AG04450 (cell line): ENCODE measurements around the gene APEH. TPM values are rescaled to one million over a fixed set of nuclear protein-coding genes. Genes with fewer than 3 reads are reported as not detected.

Experiments used
- CTCF ChIA-PET: fragments of 300-600, 350-600 bp; formaldehyde crosslinking; extraction: SDS; loops from one replicate; lab custom pipeline; 2022; ENCODE audit warnings: antibody characterized with exemption, inconsistent platforms; lab: Charles Lee
- POLR2A ChIA-PET: fragments of 350-600 bp; formaldehyde crosslinking; extraction: SDS; loops from one replicate; lab custom pipeline; 2021; ENCODE audit warnings: antibody characterized with exemption, inconsistent platforms; lab: Yijun Ruan, JAX
- DNase-seq: peaks from one replicate; pipeline ENCODE4 v3.0.0-alpha.2; 2011; ENCODE audit warnings: low read depth, low spot score
- H3K27ac ChIP-seq: one replicate; pipeline ENCODE4 v1.5.1; 2012; ENCODE audit warnings: low read depth, low read length, control low read depth
- H3K27me3 ChIP-seq: one replicate; pipeline ENCODE4 v1.6.0; 2012; ENCODE audit warnings: low read length; ENCODE audit not compliant: control insufficient read depth, insufficient read depth
- H3K4me3 ChIP-seq: 2 replicates; pipeline ENCODE4 v1.5.1; 2011; ENCODE audit warnings: mild to moderate bottlenecking, low read depth, low read length, control low read depth
- H3K9me3 ChIP-seq: 2 replicates; pipeline ENCODE4 v1.5.1; 2012; ENCODE audit warnings: low read length; ENCODE audit not compliant: control insufficient read depth, insufficient read depth
- CTCF ChIP-seq: IDR thresholded peaks from 2 replicates; pipeline ENCODE4 v1.5.1; 2011; ENCODE audit warnings: low read depth, low read length, control low read depth, inconsistent platforms
- polyA minus RNA-seq: library from RNA; depleted of rRNA, polyadenylated mRNA; stranded (reverse); fragments of >200 nt; gene quantifications from 2 replicates; pipeline ENCODE4 v1.2.3, GENCODE V29; 2011; rRNA and poly(A)+ RNA removed
- polyA plus RNA-seq: library from polyadenylated mRNA; depleted of rRNA; stranded (reverse); fragments of >200 nt; gene quantifications from 2 replicates; pipeline ENCODE4 v1.2.3, GENCODE V29; 2011; rRNA removed

The APEH gene
- 85.3 and 108 TPM in 2 replicates for polyA plus RNA-seq
- polyA minus RNA-seq: 146 and 205 TPM in 2 replicates

- Histone ChIP-seq H3K27me3 (no peaks in the 10 kb centered on the region), H3K27ac (peak within 1 kb of the TSS; percentile 97), H3K9me3 (peaks cover 12% of the 10 kb centered on the region), H3K4me3 (peak within 1 kb of the TSS; percentile 81)
- DNase-seq: peak; percentile 93
- ChIA-PET POLR2A (interaction anchor here (1.9 kb wide), 1 partner anchor 134 kb away, joined by 11 read pairs; no protein-coding TSS in a partner anchor), CTCF (interaction anchor here (1.4 to 3.3 kb wide), 2 partner anchors 135 to 140 kb away, joined by 5 to 208 read pairs; no protein-coding TSS in a partner anchor)
- TF ChIP-seq CTCF: no peak
These were observed at the start of gene APEH for GRCh38 chr3:49673715-49674496. Gene APEH, plus strand, starts transcription at chr3:49674351. Its CDS starts 51 bp downstream, at chr3:49674402.

- ChIA-PET CTCF (no interaction called here), POLR2A (no interaction called here)
- Histone ChIP-seq H3K9me3 (no peaks in the 10 kb centered on the region), H3K27me3 (peaks cover 35% of the 10 kb centered on the region), H3K27ac (no peak overlapping the region), H3K4me3 (no peak overlapping the region)
- no peak for TF ChIP-seq CTCF
- no peak for DNase-seq
These were observed 49.1 kb upstream of the APEH start for GRCh38 chr3:49625071-49625470.

- POLR2A ChIA-PET: no interaction called here
- no peak for DNase-seq
- peaks cover 35% of the 10 kb centered on the region for H3K27me3 ChIP-seq
- CTCF ChIA-PET: interaction anchor here (0.6 kb wide), 1 partner anchor 176 kb away, joined by 4 read pairs; no protein-coding TSS in a partner anchor
- no peak overlapping the region for H3K27ac ChIP-seq
- no peak overlapping the region for H3K4me3 ChIP-seq
- no peaks in the 10 kb centered on the region; the same call in 1 of the 2 replicates for H3K9me3 ChIP-seq
- TF ChIP-seq CTCF: no peak
These were observed 48.0 kb upstream of the APEH start for GRCh38 chr3:49626101-49626581.

- no peak for DNase-seq
- Histone ChIP-seq H3K9me3 (peaks cover 4% of the 10 kb centered on the region; the same call in 1 of the 2 replicates), H3K27me3 (peaks cover 30% of the 10 kb centered on the region), H3K27ac (no peak overlapping the region), H3K4me3 (no peak overlapping the region)
- no peak for TF ChIP-seq CTCF
- CTCF ChIA-PET: no interaction called here
- POLR2A ChIA-PET: no interaction called here
These were observed 47.4 kb upstream of the APEH start for GRCh38 chr3:49626796-49627195.

GRCh38 chr3:49627634-49628033 lies 46.5 kb upstream of the APEH start:
- Histone ChIP-seq H3K27me3 (peaks cover 32% of the 10 kb centered on the region), H3K9me3 (peaks cover 6% of the 10 kb centered on the region), H3K4me3 (no peak overlapping the region), H3K27ac (no peak overlapping the region)
- ChIA-PET CTCF (interaction anchor here (1.2 kb wide), 1 partner anchor 20 kb away, joined by 3 read pairs; no protein-coding TSS in a partner anchor), POLR2A (no interaction called here)
- no peak for TF ChIP-seq CTCF
- DNase-seq: no peak
